IgD-negative memory B cell (primary cell): ENCODE results near the gene PTGIS. TPM values are rescaled to one million over a fixed set of nuclear protein-coding genes. Genes with fewer than 3 reads are reported as not detected.

Source experiments
- H3K27ac Mint-ChIP-seq, 3 donors: one replicate each; pipeline ENCODE4 v1.8.0; 2020 to 2022; ENCODE audit warnings: mild to moderate bottlenecking in 3 of 3, mixed read lengths in 3 of 3, moderate library complexity in 1 of 3
- H3K27me3 Mint-ChIP-seq: one replicate; pipeline ENCODE4 v1.8.0; 2021; ENCODE audit warnings: mixed read lengths
- H3K36me3 Mint-ChIP-seq: one replicate; pipeline ENCODE4 v1.8.0; 2020; ENCODE audit warnings: mild to moderate bottlenecking, mixed read lengths
- H3K4me1 Mint-ChIP-seq, 3 donors: one replicate each; pipeline ENCODE4 v1.8.0; 2020 to 2022; ENCODE audit warnings: mixed read lengths in 3 of 3, mild to moderate bottlenecking in 1 of 3
- H3K4me3 Mint-ChIP-seq, 4 donors: one replicate each; pipeline ENCODE4 v1.8.0; 2020 to 2022; ENCODE audit warnings: mild to moderate bottlenecking in 4 of 4, mixed read lengths in 4 of 4, moderate library complexity in 3 of 4
- H3K9me3 Mint-ChIP-seq, 3 donors: one replicate each; pipeline ENCODE4 v1.8.0; 2020 to 2021; ENCODE audit warnings: mixed read lengths in 3 of 3, mild to moderate bottlenecking in 1 of 3
- polyA plus RNA-seq: library from polyadenylated mRNA; unstranded; fragments of 300-500 nt; fragmentation: Illumina TruSeq; gene quantifications from one replicate; pipeline ENCODE4 v1.2.3, GENCODE V29; 2021

Gene PTGIS
- polyA plus RNA-seq, 1 donor from 2014 or later, result not detected

DNA sequence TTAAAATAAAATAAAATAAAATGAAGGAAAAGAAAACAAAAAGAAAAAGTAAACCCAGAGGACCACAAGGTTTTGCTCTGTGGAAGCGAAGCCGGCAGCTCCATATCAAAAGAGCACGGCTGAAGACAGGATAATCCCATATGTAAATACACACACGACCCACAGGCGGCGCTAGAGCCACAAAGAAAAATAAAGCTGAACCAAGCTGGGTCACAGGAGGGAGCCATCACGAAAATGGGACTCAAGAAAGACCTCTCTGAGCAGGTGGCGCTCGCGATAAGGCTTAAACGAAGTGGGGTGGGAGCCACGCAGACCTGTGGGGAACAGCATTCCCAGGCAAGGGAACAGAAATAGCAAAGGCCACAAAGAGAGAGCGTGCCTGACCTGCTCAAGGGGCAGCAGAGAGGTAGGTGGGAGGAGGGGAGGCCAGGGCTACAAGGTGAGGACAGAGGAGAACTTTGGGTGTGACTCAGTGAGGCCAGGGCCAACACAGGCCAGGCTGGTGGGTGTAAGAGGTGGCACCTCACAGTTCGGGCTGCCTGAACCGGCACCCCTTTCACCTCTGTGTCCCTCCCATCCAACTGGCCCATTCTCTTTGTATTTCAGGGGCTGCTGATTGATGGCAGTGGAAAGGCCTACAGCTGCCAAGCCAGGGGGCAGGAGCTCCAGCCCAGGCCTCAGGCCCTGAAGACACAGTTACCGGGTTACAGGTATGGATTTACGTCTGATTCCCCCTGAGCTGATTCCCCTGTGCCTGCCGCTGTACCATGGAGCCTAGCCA is 26.0 kb downstream of the PTGIS start:
- Mint-ChIP-seq H3K27ac (no peak overlapping the region), H3K9me3 (peaks cover 0 to 12% (median 3%) of the 10 kb centered on the region in 3 donors), H3K27me3 (peaks cover 9% of the 10 kb centered on the region), H3K36me3 (peaks cover 5% of the 10 kb centered on the region), H3K4me3 (peak overlapping the region in 1 of 4 donors; percentile 7), H3K4me1 (peaks cover 0 to 2% (median 2%) of the 10 kb centered on the region in 3 donors)

- Mint-ChIP-seq H3K27ac (no peak overlapping the region), H3K9me3 (peaks cover 0 to 11% (median 3%) of the 10 kb centered on the region in 3 donors), H3K4me1 (peaks cover 0 to 2% (median 2%) of the 10 kb centered on the region in 3 donors), H3K36me3 (peaks cover 5% of the 10 kb centered on the region), H3K4me3 (no peak overlapping the region), H3K27me3 (peaks cover 11% of the 10 kb centered on the region)
Measured at GRCh38 chr20:49540687-49541435, 27.1 kb downstream of the PTGIS start.

GRCh38 chr20:49540232-49540620 is 27.7 kb downstream of the PTGIS start:
- Mint-ChIP-seq H3K4me1 (peaks cover 0 to 6% (median 2%) of the 10 kb centered on the region in 3 donors), H3K9me3 (peaks cover 0 to 5% (median 0%) of the 10 kb centered on the region in 3 donors), H3K4me3 (no peak overlapping the region), H3K27me3 (peaks cover 14% of the 10 kb centered on the region), H3K36me3 (peaks cover 3% of the 10 kb centered on the region), H3K27ac (peak overlapping the region in 1 of 3 donors; percentile 69)

GRCh38 chr20:49539481-49540231 is 28.3 kb downstream of the PTGIS start:
- Mint-ChIP-seq H3K27ac (peak overlapping the region in 1 of 3 donors; percentile 69), H3K4me3 (no peak overlapping the region), H3K36me3 (peaks cover 1% of the 10 kb centered on the region), H3K27me3 (peaks cover 15% of the 10 kb centered on the region), H3K4me1 (peaks cover 0 to 10% (median 3%) of the 10 kb centered on the region in 3 donors), H3K9me3 (no peaks in the 10 kb centered on the region)

GRCh38 chr20:49538950-49539349 is 29.0 kb downstream of the PTGIS start:
- peaks cover 4 to 15% (median 7%) of the 10 kb centered on the region in 3 donors for H3K4me1 Mint-ChIP-seq

DNA sequence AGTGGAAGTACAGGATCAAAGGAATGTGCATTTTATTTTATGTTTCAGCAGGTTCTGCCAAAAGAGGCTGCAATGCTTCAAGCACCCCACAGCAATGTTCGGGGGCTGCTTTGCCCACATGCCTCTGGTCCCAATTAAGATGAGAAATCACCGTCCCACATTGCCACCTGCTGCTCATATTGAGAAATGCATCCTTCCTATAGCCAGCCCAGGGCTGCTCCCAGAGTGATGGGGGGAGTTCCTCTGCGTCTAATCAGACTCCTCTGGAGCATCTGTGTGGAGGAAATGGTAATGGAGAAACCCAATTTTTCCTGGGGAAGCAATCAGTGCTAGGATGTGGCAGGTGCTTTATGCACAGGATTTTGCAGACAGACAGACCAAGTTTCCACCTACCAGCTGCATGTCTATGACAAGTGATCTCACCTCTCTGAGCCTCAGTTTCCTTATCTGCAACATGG is 33.7 kb downstream of the PTGIS start:
- no peaks in the 10 kb centered on the region for H3K9me3 Mint-ChIP-seq
- H3K36me3 Mint-ChIP-seq, result peaks cover 1% of the 10 kb centered on the region
- peaks cover 4 to 15% (median 5%) of the 10 kb centered on the region in 3 donors for H3K4me1 Mint-ChIP-seq
- H3K4me3 Mint-ChIP-seq, result peak overlapping the region in 1 of 4 donors; percentile 83
- peaks cover 20% of the 10 kb centered on the region for H3K27me3 Mint-ChIP-seq
- peak overlapping the region in 1 of 3 donors; percentile 27 for H3K27ac Mint-ChIP-seq

More at GRCh38 chr20:49538950-49539349, 29.0 kb downstream of the PTGIS start:
- no peaks in the 10 kb centered on the region for H3K9me3 Mint-ChIP-seq
- H3K36me3 Mint-ChIP-seq, result peaks cover 1% of the 10 kb centered on the region
- H3K4me3 Mint-ChIP-seq, result no peak overlapping the region
- H3K27me3 Mint-ChIP-seq, result peaks cover 20% of the 10 kb centered on the region
- H3K27ac Mint-ChIP-seq, result no peak overlapping the region

DNA sequence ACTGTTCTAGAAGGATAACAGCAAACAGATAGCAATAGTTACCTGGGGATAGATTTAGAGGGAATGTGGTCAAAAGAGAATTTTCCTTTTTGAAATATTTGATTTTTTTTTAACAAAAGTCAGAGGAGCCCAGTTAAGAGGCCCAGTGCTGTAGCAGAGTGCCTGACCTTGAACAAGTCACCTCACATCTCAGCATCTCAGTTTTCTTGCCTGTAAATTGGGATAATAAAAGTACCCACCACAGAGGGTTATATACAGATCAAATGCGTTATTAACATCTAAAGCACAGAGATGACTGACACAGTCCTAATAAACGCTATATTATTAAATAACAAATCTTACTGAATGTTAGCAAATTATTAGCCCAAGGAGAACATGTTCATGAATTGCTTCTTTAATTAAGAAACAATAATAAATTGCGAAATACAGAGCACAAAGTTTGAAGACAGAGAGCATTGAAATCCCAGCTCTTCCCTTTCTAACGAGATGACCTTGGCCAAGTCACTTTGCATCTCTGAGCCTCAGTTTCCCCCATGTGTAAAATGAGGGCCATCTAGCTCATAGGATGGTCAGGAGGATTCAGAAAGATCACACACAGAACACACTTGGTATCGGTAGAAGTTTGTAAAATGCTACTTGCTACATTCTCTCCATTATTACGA is 35.5 kb downstream of the PTGIS start:
- no peak overlapping the region for H3K27ac Mint-ChIP-seq
- no peak overlapping the region for H3K4me3 Mint-ChIP-seq
- H3K4me1 Mint-ChIP-seq, result peaks cover 4 to 15% (median 5%) of the 10 kb centered on the region in 3 donors
- peaks cover 15% of the 10 kb centered on the region for H3K27me3 Mint-ChIP-seq
- no peaks in the 10 kb centered on the region for H3K9me3 Mint-ChIP-seq
- H3K36me3 Mint-ChIP-seq, result no peaks in the 10 kb centered on the region

GRCh38 chr20:49529470-49529869 is 38.5 kb downstream of the PTGIS start:
- H3K9me3 Mint-ChIP-seq, result peaks cover 0 to 5% (median 4%) of the 10 kb centered on the region in 3 donors
- no peak overlapping the region for H3K4me3 Mint-ChIP-seq
- peaks cover 13% of the 10 kb centered on the region for H3K27me3 Mint-ChIP-seq
- peaks cover 2 to 5% (median 3%) of the 10 kb centered on the region in 3 donors for H3K4me1 Mint-ChIP-seq
- H3K27ac Mint-ChIP-seq, result no peak overlapping the region
- no peaks in the 10 kb centered on the region for H3K36me3 Mint-ChIP-seq

DNA sequence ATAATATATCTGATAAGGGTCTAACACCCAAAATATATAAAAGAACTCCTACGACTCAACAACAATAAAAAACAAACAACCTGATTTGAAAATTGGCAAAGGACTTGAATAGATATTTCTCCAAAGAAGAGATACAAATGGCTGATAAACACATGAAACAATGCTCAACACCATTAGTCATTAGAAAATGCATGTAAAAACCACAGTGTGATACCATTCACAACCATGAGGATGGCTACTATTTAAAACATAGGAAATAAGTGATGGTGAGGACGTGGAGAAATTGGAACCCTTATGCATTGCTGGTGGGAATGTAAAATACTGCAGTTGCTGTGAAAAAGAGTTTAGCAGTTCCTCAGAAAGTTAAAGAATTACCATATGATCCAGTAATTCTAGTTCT is 41.4 kb downstream of the PTGIS start:
- H3K9me3 Mint-ChIP-seq, result peaks cover 0 to 17% (median 12%) of the 10 kb centered on the region in 3 donors
- H3K36me3 Mint-ChIP-seq, result no peaks in the 10 kb centered on the region
- no peak overlapping the region for H3K4me3 Mint-ChIP-seq
- peaks cover 24% of the 10 kb centered on the region for H3K27me3 Mint-ChIP-seq
- no peaks in the 10 kb centered on the region for H3K4me1 Mint-ChIP-seq
- no peak overlapping the region for H3K27ac Mint-ChIP-seq

DNA sequence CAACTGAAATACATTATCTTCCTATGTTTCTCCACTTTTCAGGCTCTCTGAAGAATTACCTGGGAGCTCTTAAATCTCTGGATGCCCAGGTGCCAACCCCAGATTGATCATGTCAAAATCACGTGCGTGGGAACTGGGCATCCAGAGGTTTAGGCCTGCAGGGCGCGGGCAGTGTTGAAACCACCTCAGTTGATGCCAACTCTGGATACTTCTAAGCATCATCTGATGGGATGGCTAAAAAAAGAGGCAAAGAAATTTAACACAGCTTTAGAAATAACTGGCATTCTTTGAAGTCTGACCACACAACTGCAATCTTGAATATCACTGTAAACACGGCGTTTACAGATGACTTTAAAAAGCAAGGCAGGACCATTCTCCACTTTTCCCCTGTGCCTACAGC is 41.9 kb downstream of the PTGIS start:
- no peak overlapping the region for H3K27ac Mint-ChIP-seq
- peaks cover 0 to 17% (median 12%) of the 10 kb centered on the region in 3 donors for H3K9me3 Mint-ChIP-seq
- H3K4me1 Mint-ChIP-seq, result no peaks in the 10 kb centered on the region
- peaks cover 25% of the 10 kb centered on the region for H3K27me3 Mint-ChIP-seq
- H3K4me3 Mint-ChIP-seq, result no peak overlapping the region
- no peaks in the 10 kb centered on the region for H3K36me3 Mint-ChIP-seq

DNA sequence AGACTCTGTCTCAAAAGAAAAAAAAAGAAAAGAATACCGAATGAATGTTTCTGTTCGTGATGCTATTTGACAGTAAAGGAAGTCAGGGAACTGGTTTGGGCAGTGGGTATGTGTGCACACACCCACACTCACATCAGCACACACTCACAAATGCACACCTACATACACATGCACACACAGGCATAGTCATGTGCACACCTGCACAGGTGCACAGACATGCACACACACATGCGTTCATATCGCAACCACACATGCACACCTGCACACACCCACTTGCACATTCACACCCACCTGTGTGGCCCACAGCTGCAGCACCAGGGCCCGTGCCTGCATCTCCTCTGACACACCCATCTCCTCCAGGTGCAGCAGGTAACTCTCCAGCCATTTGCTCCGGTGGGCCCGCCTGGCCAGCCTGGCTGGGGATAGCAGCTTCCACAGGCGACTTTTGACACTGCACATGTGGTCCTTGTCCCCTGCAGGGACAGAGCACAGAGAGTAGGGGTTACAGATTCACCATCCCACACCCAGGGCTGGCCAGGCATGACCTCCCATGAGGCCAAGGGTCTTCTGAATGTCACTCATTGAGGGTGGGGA is 44.1 kb downstream of the PTGIS start:
- Mint-ChIP-seq H3K27me3 (peaks cover 29% of the 10 kb centered on the region), H3K27ac (no peak overlapping the region), H3K4me3 (peak overlapping the region in 1 of 4 donors; percentile 42), H3K4me1 (no peaks in the 10 kb centered on the region), H3K36me3 (no peaks in the 10 kb centered on the region), H3K9me3 (peaks cover 0 to 17% (median 12%) of the 10 kb centered on the region in 3 donors)

DNA sequence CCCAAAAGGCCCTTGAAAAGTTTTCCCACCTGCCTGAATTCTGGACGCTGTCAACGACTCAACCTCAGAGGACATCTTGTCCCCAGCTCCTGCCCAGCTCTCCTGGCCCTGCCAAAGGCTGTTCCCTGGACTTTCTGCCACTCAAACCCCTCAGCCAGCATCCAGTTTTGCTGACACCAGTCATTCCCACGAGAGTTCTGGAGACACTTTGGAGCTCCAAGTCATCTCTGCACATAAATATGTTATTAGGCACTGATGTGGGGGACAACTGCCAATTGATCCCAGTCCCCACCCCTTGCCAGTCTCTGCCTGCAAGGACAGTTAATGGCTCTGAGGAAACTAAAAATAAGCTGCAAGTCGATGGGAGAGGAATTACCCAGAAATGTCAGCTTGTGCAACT is 46.6 kb downstream of the PTGIS start:
- H3K27me3 Mint-ChIP-seq, result peaks cover 38% of the 10 kb centered on the region
- no peak overlapping the region for H3K27ac Mint-ChIP-seq
- peaks cover 0 to 17% (median 12%) of the 10 kb centered on the region in 3 donors for H3K9me3 Mint-ChIP-seq
- no peaks in the 10 kb centered on the region for H3K4me1 Mint-ChIP-seq
- no peaks in the 10 kb centered on the region for H3K36me3 Mint-ChIP-seq
- H3K4me3 Mint-ChIP-seq, result no peak overlapping the region

- no peaks in the 10 kb centered on the region for H3K4me1 Mint-ChIP-seq
- no peaks in the 10 kb centered on the region for H3K36me3 Mint-ChIP-seq
- peak overlapping the region in 1 of 4 donors; percentile 12 for H3K4me3 Mint-ChIP-seq
- H3K9me3 Mint-ChIP-seq, result peaks cover 0 to 16% (median 11%) of the 10 kb centered on the region in 3 donors
- H3K27ac Mint-ChIP-seq, result no peak overlapping the region
- H3K27me3 Mint-ChIP-seq, result peaks cover 32% of the 10 kb centered on the region
Measured at GRCh38 chr20:49519777-49520359, 48.1 kb downstream of the PTGIS start.
